Astrocyte of the cerebellum (primary cell): ENCODE data around the gene CCDC28B.

Experiments used
- DNase-seq: peaks from one replicate; pipeline ENCODE4 v3.0.0-alpha.2; 2011; ENCODE audit warnings: low read depth
- H3K4me3 ChIP-seq: 2 replicates; pipeline ENCODE4 v1.5.1; 2011; ENCODE audit warnings: mild to moderate bottlenecking, low read depth, low read length, moderate library complexity
- in situ Hi-C: cut with HindIII; loops from 2 replicates; pipeline ENCODE4 v1.10.0; 2017; ENCODE audit warnings: low sequenced_read_pairs
- TF ChIP-seq, protein P1 (sequence below): IDR thresholded peaks from 2 replicates; pipeline ENCODE4 v1.5.1; 2012; ENCODE audit warnings: low read length, low read depth, moderate library complexity, mild to moderate bottlenecking; ENCODE audit errors: missing control alignments

CCDC28B gene

DNA sequence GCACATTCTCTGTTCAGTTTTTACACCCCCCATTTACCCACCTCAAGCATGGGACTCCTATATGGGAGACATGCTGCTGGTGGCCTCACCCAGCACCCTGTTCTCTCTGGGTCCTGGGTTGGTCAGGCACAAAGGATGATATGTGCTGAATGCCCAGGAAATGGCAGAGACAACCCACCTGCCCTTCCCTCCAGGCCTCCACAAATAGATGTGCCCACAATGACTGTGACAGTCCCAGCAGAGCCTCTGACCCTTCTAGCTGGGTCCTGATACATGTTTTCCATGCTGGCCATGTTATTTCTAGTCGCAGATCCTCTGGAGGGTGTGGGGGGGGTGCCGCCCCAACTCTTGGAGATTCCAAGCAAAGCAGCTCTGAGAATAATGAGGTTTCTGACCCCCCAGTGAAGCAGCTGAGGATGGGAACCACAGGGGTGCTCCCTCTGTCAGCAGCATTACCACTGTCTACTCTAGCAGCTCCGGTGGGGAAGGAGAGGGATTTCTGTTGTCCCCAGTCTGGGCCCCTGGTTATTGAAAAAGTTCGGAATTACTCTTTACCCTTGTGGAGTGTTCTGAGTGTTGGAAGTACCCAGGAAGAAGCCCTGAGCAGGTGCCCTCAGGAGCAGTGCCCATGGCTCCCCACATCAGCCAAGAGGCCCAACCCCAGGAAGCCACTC lies 1.2 kb upstream of the CCDC28B start:
- no peak for DNase-seq

DNA sequence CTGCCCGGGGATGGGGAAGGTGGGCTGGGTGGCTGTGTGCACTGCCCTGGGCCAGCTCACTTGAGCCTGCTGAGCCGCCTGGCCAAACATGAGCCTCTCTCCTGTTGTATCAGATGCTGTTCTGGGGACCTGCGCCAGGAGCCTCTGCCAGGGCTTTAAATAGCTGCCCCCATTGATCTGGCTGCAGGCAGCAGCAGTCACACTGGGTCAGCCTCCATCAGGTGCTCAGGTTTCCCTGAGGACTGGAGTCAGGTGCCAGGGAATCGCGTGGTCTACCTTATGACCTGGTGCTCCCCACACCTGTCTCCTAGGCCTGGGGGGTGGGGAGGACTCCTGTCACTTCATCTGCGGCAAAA lies 700 bp upstream of the CCDC28B start:
- TF ChIP-seq, protein P1, sequence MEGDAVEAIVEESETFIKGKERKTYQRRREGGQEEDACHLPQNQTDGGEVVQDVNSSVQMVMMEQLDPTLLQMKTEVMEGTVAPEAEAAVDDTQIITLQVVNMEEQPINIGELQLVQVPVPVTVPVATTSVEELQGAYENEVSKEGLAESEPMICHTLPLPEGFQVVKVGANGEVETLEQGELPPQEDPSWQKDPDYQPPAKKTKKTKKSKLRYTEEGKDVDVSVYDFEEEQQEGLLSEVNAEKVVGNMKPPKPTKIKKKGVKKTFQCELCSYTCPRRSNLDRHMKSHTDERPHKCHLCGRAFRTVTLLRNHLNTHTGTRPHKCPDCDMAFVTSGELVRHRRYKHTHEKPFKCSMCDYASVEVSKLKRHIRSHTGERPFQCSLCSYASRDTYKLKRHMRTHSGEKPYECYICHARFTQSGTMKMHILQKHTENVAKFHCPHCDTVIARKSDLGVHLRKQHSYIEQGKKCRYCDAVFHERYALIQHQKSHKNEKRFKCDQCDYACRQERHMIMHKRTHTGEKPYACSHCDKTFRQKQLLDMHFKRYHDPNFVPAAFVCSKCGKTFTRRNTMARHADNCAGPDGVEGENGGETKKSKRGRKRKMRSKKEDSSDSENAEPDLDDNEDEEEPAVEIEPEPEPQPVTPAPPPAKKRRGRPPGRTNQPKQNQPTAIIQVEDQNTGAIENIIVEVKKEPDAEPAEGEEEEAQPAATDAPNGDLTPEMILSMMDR, result no peak
- in situ Hi-C loops, result loop anchor here (10.0 kb wide), 1 partner anchor 175 kb away; no protein-coding TSS in a partner anchor
- no peak for DNase-seq
- peak overlapping the region; percentile 62 for H3K4me3 ChIP-seq

More for the DNA sequence above, 1.2 kb upstream of the CCDC28B start:
- TF ChIP-seq, protein P1, result no peak
- no peak overlapping the region for H3K4me3 ChIP-seq
- in situ Hi-C loops, result no loop called here

DNA sequence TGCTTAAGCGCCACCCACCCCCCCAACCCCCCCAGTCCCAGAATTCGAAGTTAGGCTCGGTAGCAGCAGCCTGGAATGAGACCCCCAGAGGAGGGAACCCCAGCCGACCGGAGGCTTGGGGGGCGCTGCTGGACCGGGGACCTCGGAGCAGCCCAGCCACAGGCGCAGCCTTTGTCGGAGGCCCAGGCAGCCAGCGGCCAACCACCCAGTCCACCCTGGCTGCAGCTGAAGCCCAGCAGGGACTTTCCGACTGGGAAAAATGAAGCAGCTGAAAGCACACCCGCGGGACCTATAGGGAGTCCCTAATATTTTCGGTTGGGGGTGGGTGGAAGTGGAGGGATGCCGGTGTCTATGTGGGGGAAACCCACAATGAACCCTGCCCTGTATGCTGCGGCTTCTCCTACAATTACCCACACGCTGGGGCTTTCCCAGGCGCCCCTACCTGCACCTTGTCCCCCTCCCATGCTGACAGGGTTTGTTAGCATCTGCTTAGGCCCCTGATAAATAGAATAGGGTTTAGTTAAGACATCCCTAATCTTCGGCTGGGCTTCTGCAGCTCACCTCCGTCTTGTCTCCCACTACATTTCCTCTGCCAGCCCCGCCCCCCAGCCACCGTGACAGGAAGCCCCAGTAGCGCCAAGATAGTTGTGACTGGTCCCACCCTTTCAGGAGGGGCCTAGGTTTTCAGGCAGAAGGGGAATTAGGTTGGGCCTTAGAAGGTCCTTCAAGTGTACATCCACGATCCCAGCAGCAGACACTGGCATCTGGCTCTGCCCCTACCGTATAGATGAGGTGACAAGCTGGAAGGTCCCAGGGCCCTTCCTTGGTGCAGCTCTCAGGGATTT lies 838 bp downstream of the CCDC28B start:
- H3K4me3 ChIP-seq, result peak overlapping the region; percentile 62
- in situ Hi-C loops, result loop anchor here (10.0 kb wide), 1 partner anchor 174 kb away; no protein-coding TSS in a partner anchor
- TF ChIP-seq, protein P1, result no peak
- no peak for DNase-seq

DNA sequence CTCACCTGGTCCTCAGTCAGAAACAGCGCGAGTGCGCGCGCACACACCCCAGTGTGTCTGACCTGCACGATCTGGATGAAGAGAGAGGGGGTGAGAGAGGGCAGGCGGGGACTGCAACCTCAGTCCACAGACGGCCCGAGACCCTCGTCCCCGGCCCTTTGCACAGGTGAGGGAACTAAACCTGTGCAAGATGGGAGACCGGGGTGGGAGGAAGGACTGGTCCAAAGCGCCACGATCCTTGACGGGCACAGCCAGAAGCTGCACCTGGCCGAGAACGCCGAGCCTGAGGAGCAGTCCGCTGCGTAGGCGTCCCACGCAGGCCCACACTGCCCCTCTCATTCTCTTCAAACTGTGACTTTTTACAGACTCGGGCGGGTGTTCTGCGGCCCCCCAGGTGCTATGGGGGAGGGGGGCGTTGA lies 4.6 kb downstream of the CCDC28B start:
- H3K4me3 ChIP-seq, result peak overlapping the region; percentile 77
- TF ChIP-seq, protein P1, result no peak
- in situ Hi-C loops, result loop anchor here (10.0 kb wide), 1 partner anchor 170 kb away; no protein-coding TSS in a partner anchor
- DNase-seq, result no peak

DNA sequence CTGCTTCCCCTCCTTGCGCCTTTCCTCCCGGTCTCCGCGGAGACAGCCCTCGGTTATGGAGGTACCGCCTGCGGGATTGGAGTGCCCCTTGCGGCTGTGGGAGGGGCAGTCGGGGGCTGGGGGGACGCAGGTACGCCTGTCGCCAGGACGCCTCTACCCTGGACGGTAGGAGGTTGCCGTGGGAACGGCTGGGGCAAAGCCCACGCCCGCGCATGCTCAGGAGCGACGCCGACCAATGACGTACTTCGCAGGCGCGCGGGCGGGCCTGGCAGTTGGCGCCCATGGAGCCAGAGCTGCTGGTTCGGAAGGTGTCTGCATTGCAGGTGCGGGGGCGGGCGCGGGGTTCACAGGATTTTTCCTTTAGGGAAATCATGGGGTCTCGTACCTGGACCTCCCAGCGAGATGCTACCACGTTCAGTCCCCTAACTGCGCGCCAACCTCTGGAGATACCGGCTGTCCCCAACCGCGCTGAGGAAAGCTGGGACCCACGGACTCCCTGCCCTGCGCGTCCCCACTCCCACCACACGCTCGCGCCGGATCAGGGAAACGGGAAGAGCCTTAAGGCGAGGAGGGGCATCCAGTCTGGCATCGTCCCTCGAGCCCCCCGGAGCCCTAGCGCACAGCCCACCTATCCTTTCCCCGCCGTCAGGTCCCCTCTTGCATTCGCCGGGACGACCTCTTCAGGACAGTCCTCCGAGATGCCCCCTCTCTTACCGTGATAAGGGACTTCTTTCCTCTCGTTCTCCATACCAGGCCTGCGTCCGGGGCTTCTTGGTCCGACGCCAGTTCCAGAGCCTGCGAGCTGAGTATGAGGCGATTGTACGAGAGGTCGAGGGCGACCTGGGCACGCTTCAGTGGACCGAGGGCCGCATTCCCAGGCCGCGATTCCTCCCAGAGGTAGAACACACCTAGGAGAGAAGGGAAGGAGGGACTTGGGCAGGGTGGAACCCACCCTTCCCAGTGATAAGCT lies 5.3 kb downstream of the CCDC28B start, which contains the start of gene IQCC:
TSS of gene IQCC (plus strand) at position 271 of the 970 bp plus-strand sequence. CDS start at position 282, 11 bp downstream.
- no peak for DNase-seq
- peak within 1 kb of the TSS; percentile 77 for H3K4me3 ChIP-seq
- TF ChIP-seq, protein P1, result no peak
- in situ Hi-C loops, result loop anchor here (10.0 kb wide), 1 partner anchor 169 kb away; no protein-coding TSS in a partner anchor

DNA sequence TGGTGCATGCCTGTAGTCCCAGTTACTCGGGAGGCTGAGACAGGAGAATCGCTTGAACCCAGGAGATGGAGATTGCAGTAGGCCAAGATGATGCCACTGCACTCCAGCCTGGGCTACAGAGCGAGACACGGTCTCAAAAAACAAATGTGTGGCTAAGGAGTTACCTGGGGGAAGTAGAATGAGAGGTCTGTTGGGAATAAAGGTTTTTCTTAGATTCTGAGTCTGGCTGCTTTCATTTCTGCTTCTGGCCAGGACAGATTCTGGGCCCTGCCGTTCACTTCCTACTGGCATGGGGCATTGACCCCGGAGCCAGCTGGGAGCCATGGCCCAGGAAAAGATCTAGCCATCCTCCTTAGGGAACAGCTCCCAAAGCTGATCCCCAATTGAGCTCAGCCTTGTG lies 8.1 kb downstream of the CCDC28B start:
- no peak overlapping the region for H3K4me3 ChIP-seq
- TF ChIP-seq, protein P1, result no peak
- DNase-seq, result no peak
- in situ Hi-C loops, result loop anchor here (10.0 kb wide), 1 partner anchor 166 kb away; no protein-coding TSS in a partner anchor
